HG03575 (cell line): ENCODE data around the gene VSNL1.

ENCODE experiments used
- ATAC-seq: cut with Tn5 transposase; IDR thresholded peaks from one replicate; pipeline ENCODE4 v1.9.1; 2021; ENCODE audit not compliant: unreplicated experiment, insufficient number of reproducible peaks, low FRiP score; ENCODE audit errors: extremely low read depth

Gene VSNL1

DNA sequence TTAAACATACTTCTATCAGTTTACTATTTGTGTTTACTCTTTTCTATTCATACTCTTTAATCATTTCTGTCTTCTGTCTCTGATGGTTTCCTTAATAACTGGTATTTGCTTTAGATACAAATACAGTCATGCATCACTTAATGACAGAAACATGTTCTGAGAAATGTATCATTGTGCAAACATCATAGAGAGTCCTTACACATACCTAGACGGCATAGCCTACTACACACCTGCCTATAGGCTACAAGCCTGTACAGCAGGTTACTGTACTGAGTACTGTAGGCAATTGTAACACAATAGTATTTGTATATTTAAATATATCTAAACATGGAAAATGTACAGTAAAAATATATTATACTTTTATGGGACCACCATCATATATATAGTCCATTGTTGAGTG lies 36.3 kb downstream of the VSNL1 start:
- ATAC-seq, result no peak

- ATAC-seq, result peak; percentile 70
Measured at GRCh38 chr2:17578466-17578928, 38.0 kb downstream of the VSNL1 start.

- ATAC-seq, result no peak
Measured at GRCh38 chr2:17579605-17580318, 39.3 kb downstream of the VSNL1 start.

GRCh38 chr2:17580319-17580715 lies 39.8 kb downstream of the VSNL1 start:
- no peak for ATAC-seq

GRCh38 chr2:17581831-17582230 lies 41.3 kb downstream of the VSNL1 start:
- no peak for ATAC-seq

DNA sequence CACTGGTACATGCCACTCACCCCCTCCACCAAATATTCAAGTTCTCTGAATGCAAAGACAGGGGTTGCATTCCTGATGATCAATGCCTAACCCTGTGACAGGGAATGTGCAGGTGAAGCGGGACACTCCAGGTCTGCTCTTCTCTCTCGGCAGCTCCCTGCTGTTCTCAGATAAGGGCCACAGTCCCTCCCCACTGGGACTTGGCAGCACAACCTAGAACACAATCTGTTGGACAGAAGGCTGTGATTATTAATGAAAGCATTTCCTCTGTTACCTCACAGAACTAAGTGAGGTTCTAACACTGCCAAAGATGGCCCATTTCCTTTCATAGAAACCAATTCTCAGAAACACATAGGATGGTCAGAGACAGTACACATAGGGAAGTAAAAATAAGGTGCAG lies 42.7 kb downstream of the VSNL1 start:
- no peak for ATAC-seq

GRCh38 chr2:17583646-17584045 lies 43.1 kb downstream of the VSNL1 start:
- no peak for ATAC-seq

DNA sequence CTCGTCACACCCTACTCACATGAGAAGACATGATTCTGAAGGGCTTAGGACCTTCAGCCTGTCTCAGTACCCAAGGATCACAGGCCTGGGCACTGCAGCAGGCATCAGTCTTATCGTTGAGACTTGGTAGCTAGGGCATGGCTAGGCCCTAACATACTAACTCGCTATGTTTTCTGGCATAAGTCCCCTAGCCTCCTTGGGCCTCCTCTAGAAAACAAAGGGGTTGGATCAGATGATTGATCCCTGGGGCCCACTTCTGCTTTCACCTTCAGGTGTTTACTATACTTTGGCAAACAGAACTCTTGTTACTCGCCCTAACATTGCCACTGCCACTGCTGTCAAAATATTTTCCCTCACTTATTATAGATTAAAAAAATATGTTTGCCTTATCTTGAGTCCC lies 44.2 kb downstream of the VSNL1 start:
- ATAC-seq, result no peak

DNA sequence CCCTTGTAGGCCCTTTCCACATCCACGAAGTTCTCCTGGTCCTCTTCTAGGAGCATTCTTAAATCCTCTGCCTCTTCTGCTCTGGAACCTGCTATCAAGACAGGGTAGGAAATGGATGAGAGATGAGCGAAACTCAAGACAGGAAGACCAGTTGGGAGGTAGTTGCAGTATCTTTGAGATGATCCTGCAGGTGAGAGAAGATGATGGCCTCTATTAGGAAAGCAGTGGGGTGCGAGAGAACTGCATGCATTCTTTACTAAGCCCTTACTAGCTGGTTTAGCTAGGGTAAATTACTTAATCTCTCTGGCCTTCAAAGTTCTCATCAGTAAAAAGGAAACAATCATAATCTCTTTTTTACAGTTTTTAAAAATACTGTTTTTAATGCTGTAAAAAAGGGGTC lies 47.0 kb downstream of the VSNL1 start:
- ATAC-seq, result no peak

DNA sequence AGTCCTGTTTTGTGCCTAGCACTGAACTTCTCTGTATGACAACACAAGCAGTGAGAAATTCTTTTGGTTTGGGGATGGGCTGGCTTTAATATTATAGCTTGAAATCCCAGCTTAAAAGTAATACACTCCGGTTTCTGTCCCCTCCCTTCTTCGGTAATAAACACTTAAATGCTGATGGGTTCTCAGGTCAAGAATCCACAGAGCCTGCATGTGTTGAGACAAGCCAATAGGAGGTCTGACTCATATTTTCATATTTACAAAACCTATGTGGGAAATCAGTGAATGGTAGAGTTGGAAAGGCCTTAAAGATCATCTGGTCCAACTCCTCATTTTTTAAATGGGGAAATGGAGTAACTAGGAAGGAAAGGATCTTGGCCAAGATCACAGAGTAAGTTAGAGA lies 47.5 kb downstream of the VSNL1 start:
- ATAC-seq, result no peak

DNA sequence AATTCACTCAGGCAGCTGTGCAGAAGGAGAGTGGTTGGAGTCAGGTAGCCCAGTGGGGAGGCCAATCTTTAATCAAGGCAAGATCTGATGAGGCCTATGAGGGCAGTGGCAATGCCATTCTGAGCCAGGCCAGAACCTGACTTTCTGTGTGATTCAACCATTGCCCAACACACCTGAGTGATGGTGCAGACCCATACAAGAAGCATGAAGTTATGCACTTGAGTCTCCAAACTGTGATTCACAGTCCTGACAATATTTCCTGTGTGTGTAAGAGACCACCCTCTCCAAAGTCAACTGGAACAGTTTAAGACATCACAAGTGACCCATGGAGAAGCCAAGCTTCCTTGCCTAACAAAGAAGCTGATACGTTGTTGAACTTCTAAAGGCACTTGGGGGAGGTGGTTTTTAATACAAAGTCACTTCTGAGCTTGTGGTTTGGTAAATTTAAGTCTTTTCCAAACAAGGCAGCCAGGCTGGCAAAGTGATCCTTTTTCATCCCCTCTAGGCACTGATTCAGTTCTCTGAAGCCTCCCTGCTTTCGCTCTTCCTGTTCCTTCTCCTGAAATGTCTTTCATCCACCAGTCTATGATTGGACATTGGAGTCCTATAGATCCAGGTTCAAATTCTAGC lies 49.0 kb downstream of the VSNL1 start:
- ATAC-seq, result no peak

GRCh38 chr2:17590342-17590911 lies 49.9 kb downstream of the VSNL1 start:
- no peak for ATAC-seq

- no peak for ATAC-seq
Measured at GRCh38 chr2:17591846-17592245, 51.4 kb downstream of the VSNL1 start.

DNA sequence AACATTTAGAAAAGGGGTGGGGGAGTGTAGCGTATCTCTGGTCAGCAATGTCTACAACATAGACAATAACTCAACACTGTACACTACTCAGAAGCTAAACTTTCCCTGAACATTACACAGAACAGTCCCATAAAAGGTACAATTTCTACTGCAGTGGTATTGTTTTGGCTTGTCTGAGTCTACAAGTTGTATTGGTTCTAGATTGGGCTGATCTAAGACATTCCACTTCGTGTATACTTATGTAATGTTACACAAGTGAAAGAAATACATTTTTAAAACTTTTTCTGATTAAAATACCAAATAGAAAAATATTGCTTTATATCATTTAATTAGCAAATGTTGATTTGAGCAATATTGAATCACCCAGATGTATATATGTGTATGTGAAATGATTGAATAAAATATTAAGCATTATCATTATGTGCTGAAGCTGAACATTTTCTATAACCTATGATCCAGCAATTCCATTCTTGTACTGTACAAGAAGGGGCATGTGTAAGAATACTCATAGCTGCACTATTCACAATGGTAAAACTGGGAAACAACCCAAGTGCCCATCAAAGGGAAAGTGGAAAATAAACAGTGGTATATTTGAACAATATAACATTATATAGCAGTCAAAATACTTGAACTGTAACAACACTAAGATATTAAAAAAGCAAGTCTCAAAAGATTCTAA lies 52.4 kb downstream of the VSNL1 start:
- no peak for ATAC-seq

DNA sequence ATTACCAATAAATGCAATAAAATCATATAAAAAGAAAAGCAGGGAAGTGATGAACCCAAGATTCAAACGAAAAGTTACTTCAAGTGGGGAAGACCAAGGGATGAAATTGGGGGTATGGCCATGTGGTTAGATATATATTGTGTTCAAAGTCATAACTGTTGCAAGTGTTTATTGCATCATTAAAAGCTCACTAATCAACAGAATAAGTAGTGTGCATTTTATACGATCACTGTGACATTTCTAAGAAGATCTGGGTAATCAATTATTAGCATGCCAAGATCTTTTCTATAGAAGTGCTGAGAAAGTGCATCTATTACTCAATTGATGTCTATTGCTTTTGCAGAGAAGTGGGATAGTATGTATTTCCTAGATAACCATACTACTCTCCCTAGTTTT lies 52.9 kb downstream of the VSNL1 start:
- ATAC-seq, result no peak

DNA sequence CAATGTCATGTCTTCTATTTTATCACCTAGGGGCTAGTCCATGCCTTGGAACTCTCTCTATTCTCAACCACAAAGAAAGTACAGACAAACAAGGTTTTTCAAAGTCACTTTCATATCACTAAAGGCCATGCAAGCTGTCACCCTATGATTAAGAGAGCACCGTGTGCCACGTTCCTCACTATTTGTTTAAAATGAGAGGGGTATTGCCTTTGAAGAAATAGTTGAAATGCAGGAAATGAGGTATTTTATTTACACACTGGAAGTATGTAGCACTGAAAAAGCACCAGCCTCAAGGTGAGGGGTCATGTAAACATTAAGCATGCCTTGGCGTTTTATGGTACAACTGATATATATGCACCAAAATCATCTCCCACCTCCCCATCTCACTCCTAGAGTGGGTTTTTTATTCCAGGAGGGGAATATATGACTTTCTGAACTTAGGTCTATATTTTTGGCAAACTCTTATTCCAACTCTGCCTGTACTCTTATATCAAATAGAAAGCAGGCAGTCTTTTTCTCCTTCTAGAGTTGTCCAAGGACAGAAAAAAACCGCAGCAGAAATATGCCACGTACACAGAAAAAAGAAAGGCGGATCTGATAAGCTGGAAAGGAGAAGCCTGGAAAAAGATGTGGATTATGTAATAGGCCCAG lies 53.5 kb downstream of the VSNL1 start:
- ATAC-seq, result no peak

DNA sequence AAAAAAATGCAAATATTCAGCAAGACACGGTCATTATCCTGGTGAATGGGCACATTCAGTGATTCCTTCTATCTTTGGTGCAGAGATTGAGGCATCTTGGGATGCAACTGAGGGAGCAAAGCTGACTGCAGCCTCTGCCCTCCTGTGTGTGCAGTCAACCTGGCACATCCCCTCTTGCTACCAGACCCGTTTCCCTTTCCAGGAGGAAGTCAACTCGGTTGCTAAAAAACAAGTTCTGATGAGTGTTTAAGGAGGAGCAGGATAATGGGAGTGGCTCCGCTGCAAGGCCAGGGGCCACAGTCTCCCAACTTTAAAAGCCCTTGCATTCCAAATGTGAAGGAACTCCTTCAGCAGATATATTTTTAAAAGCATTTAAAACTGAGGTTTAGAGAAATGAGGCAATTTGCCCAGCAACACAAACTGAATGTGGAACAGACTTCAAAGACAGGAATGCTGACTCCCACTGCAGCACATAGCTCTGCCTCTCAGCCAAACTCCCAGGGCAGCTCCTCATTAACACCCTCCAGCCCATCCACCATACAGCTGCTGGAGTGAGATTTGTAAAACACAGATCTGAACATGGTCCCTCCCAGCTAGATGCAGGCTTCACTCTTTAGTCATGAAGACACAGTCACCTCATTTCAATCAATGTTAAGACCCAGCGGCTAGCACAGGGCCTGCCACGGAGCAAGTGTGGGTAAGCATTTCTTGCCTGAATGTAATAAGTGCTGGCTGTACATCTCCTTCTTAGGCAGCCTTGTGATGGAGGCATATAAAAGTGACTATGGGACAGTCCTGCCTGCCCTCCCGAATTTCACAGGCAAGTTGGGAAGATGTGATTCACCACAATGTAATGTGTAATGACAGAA lies 54.3 kb downstream of the VSNL1 start:
- ATAC-seq, result no peak

DNA sequence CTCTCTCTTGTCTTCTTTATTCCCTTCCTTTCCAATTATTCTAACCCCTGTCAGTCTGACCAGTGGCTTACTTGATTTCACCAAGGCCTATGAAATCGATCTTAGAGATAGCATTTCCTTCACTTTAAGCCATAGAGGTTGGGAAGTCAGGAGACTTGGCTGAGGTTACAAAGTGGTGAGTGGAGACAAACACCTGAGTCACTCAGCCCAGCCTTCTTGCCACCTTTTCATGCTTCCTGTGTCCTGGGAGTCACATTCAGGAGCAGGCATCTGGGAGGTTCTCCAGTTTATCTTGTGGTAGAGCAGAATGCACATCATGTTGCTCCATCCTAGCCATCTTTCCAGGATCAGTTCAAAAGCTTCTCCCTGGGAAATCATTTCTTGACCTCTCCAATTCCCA lies 59.1 kb downstream of the VSNL1 start:
- no peak for ATAC-seq
